HepG2 (cell line): ENCODE measurements around the gene TPBG. TPM values are rescaled to one million over a fixed set of nuclear protein-coding genes. Genes with fewer than 3 reads are reported as not detected.

Source experiments
- ATAC-seq: fragments of 200-7000 bp; cut with Tn5 transposase; 3 replicates; pipeline ENCODE4 v1.9.1; 2020; ENCODE audit warnings: mild to moderate bottlenecking, moderate library complexity
- BruUV-seq: library from RNA; stranded (reverse); fragments of 400-500 nt; replicated peaks from 2 replicates; lab custom pipeline; 2021; lab: Mats Ljungman, UMichigan
- CTCF ChIA-PET: fragments of 300-600 bp; formaldehyde crosslinking; extraction: SDS; loops from one replicate; lab custom pipeline; 2021; ENCODE audit warnings: low total read pairs, inconsistent platforms, low intra/inter-chr PET ratio; lab: Yijun Ruan, JAX
- POLR2A ChIA-PET: fragments of 350-600 bp; sonication (Branson Sonifier 250); formaldehyde crosslinking; loops from one replicate; lab custom pipeline; 2020; ENCODE audit warnings: antibody characterized with exemption, inconsistent platforms; lab: Yijun Ruan, JAX
- DNase-seq: peaks from one replicate; pipeline ENCODE4 v3.0.0-alpha.2; 2015; ENCODE audit warnings: low spot score
- FAIRE-seq: peaks from 3 replicates; lab custom pipeline; 2011; peaks lifted over from hg19 to GRCh38; lab: Jason Lieb, UNC
- H2AFZ ChIP-seq: one replicate; pipeline ENCODE4 v1.6.1; 2011; ENCODE audit warnings: low read length, inconsistent platforms
- H3K27ac ChIP-seq: fragments of 300-600 bp; 3 replicates; pipeline ENCODE4 v1.8.0; 2011; ENCODE audit warnings: mixed run types, mild to moderate bottlenecking, mixed read lengths, low read length, inconsistent platforms; ENCODE audit not compliant: insufficient read depth; ENCODE audit errors: extremely low read length
- H3K27me3 ChIP-seq, 2 experiments: fragments of 200-600 bp in 1 of 2; 2 replicates in 1 of 2; 3 replicates in 1 of 2; pipeline versions ENCODE4 v1.6.0 to v1.8.0; 2011; ENCODE audit warnings: low read length in 2 of 2, mild to moderate bottlenecking in 2 of 2, moderate library complexity in 2 of 2, inconsistent platforms in 1 of 2; ENCODE audit not compliant: insufficient read depth in 2 of 2, control insufficient read depth in 1 of 2
- H3K36me3 ChIP-seq, 2 experiments: fragments of 200-600 bp in 1 of 2; replicated peaks in 1 of 2; 2 replicates in 1 of 2; 3 replicates in 1 of 2; pipeline versions ENCODE4 v1.5.1 to v1.8.0; 2011; ENCODE audit warnings: low read length in 2 of 2, inconsistent platforms in 1 of 2; ENCODE audit not compliant: insufficient read depth in 2 of 2, control insufficient read depth in 1 of 2
- H3K4me1 ChIP-seq: 2 replicates; pipeline ENCODE4 v1.5.1; 2012; ENCODE audit warnings: low read length, inconsistent platforms; ENCODE audit not compliant: insufficient read depth
- H3K4me2 ChIP-seq: 2 replicates; pipeline ENCODE4 v1.6.0; 2011; ENCODE audit warnings: low read depth, low read length, inconsistent platforms
- H3K4me3 ChIP-seq, 3 experiments: fragments of 200-600 bp in 1 of 3; sonication (generic), shearing (Covaris generic) in 1 of 3; replicated peaks in 1 of 3; 2 replicates each; pipeline ENCODE4 v1.5.1; 2011 to 2016; ENCODE audit warnings: low read length in 3 of 3, inconsistent platforms in 2 of 3, low read depth in 2 of 3, mild to moderate bottlenecking in 2 of 3, control low read depth in 1 of 3, mixed read lengths in 1 of 3; ENCODE audit not compliant: insufficient read depth in 1 of 3
- H3K79me2 ChIP-seq: one replicate; pipeline ENCODE4 v1.6.1; 2011; ENCODE audit warnings: low read length, inconsistent platforms; ENCODE audit not compliant: insufficient read depth
- H3K9ac ChIP-seq: 2 replicates; pipeline ENCODE4 v1.6.0; 2011; ENCODE audit warnings: mild to moderate bottlenecking, low read depth, low read length, inconsistent platforms; ENCODE audit not compliant: insufficient read depth
- H3K9me3 ChIP-seq: 2 replicates; pipeline ENCODE4 v1.5.1; 2012; ENCODE audit warnings: mild to moderate bottlenecking, low read length
- H4K20me1 ChIP-seq: 2 replicates; pipeline ENCODE4 v1.6.0; 2011; ENCODE audit warnings: inconsistent platforms, mild to moderate bottlenecking, low read length, moderate library complexity; ENCODE audit not compliant: insufficient read depth
- ATAD3A ChIP-seq: sonication (generic); formaldehyde crosslinking; IDR thresholded peaks from 2 replicates; pipeline ENCODE4 v1.4.0; 2020; ENCODE audit warnings: missing genetic modification reagents
- NCOR1 ChIP-seq: fragments of 200-600 bp; sonication (generic); IDR thresholded peaks from 2 replicates; pipeline ENCODE4 v1.7.0; 2017; ENCODE audit warnings: antibody characterized with exemption, low read length, borderline replicate concordance
- NFKB2 ChIP-seq: sonication (generic); formaldehyde crosslinking; IDR thresholded peaks from 2 replicates; pipeline ENCODE4 v1.4.0; 2020; ENCODE audit warnings: missing genetic modification reagents, borderline replicate concordance
- PAX8 ChIP-seq: sonication (generic); formaldehyde crosslinking; IDR thresholded peaks from 2 replicates; pipeline ENCODE4 v1.8.0; 2022; ENCODE audit warnings: mild to moderate bottlenecking, missing genetic modification reagents, borderline replicate concordance
- ZBTB33 ChIP-seq: sonication (generic); formaldehyde crosslinking; IDR thresholded peaks from 2 replicates; pipeline ENCODE4 v1.4.0; 2020; ENCODE audit warnings: missing genetic modification reagents
- ZBTB8A ChIP-seq: sonication (generic); formaldehyde crosslinking; IDR thresholded peaks from 2 replicates; pipeline ENCODE4 v1.4.0; 2020; ENCODE audit warnings: mild to moderate bottlenecking, low read depth, missing genetic modification reagents, borderline replicate concordance
- ZNF12 ChIP-seq: sonication (generic); formaldehyde crosslinking; IDR thresholded peaks from 2 replicates; pipeline ENCODE4 v1.5.0; 2020; ENCODE audit warnings: missing genetic modification reagents
- ZNF34 ChIP-seq: sonication (generic); formaldehyde crosslinking; IDR thresholded peaks from 2 replicates; pipeline ENCODE4 v1.4.0; 2020; ENCODE audit warnings: mild to moderate bottlenecking, missing genetic modification reagents, borderline replicate concordance
- ZNF441 ChIP-seq: sonication (generic); formaldehyde crosslinking; IDR thresholded peaks from 2 replicates; pipeline ENCODE4 v1.7.0; 2021; ENCODE audit warnings: missing genetic modification reagents, borderline replicate concordance
- ZZZ3 ChIP-seq: sonication (generic); formaldehyde crosslinking; IDR thresholded peaks from 2 replicates; pipeline ENCODE4 v1.4.0; 2020; ENCODE audit warnings: missing genetic modification reagents, mild to moderate bottlenecking, borderline replicate concordance
- WGBS: methylation state at CpG from one replicate; pipeline ENCODE4 v1.1.6; 2017; ENCODE audit warnings: low lambda C conversion rate; 5-methylcytosine and 5-hydroxymethylcytosine counted together
- in situ Hi-C: cut with HindIII; loops from 2 replicates; pipeline ENCODE4 v1.10.0; 2017; ENCODE audit warnings: low pct_unique_long_range_greater_than_20kb; ENCODE audit not compliant: extremely low pct_ligation_motif_present
- intact Hi-C: fragments of 100-400 bp; cut with micrococcal nuclease; formaldehyde crosslinking; loops from one replicate; pipeline ENCODE4 v1.10.0; 2022; ENCODE audit not compliant: unreplicated experiment
- polyA plus RNA-seq, 8 experiments: library from polyadenylated mRNA; depleted of rRNA in 3 of 8; stranded (reverse) in 7 of 8; unstranded in 1 of 8; fragments of >200 nt; fragmentation: Illumina TruSeq in 4 of 8; extraction: Trizol in 4 of 8; gene quantifications; 2 replicates each; pipeline versions ENCODE4 v1.2.1 to v1.2.3, GENCODE V29; 2011 to 2016; ENCODE audit warnings: low read depth in 4 of 8, missing spikeins in 1 of 8, mixed read lengths in 1 of 8; ENCODE audit not compliant: insufficient read depth in 1 of 8
- total RNA-seq, 5 experiments: library from RNA; depleted of rRNA; stranded (reverse); fragments of >200 nt; fragmentation: Illumina TruSeq; extraction: Trizol; gene quantifications; 2 replicates each; pipeline ENCODE4 v1.2.3, GENCODE V29; 2016; ENCODE audit warnings: low read depth in 1 of 5
- TF ChIP-seq, protein P1 (sequence below): sonication (generic); formaldehyde crosslinking; IDR thresholded peaks from 2 replicates; pipeline ENCODE4 v1.4.0; 2020; ENCODE audit warnings: missing genetic modification reagents

The TPBG gene
- total and polyA plus RNA-seq, 2 of the 13 experiments (the other 11 are each of a cell fraction or from before 2014, with no cell fraction given), result 0.73 to 0.75 TPM

- Histone ChIP-seq H3K27ac (no peak overlapping the region), H3K4me1 (peaks cover 5% of the 10 kb centered on the region; the same call in 1 of the 2 replicates), H3K27me3 (peaks cover 0 to 22% of the 10 kb centered on the region in 2 experiments; a peak in 2 of 5 replicates), H4K20me1 (no peaks in the 10 kb centered on the region), H3K4me2 (no peak overlapping the region), H3K9ac (no peak overlapping the region), H2AFZ (no peak overlapping the region), H3K79me2 (no peaks in the 10 kb centered on the region), H3K4me3 (peak overlapping the region in 1 of 3 experiments; percentile 73; a peak in 1 of 6 replicates), H3K36me3 (no peaks in the 10 kb centered on the region), H3K9me3 (no peaks in the 10 kb centered on the region)
- 95% methylated on average over 53 of the region's 67 CpGs for WGBS
- no TSS peak for BruUV-seq
- no peak for DNase-seq
- ATAC-seq, result no peak
- no peak for FAIRE-seq
- ChIA-PET CTCF (no interaction called here), POLR2A (no interaction called here)
- in situ Hi-C loops (loop anchor here (10.0 kb wide), 1 partner anchor 690 kb away; no protein-coding TSS in a partner anchor), intact Hi-C loops (no loop called here)
- no peak for TF ChIP-seq NFKB2
- peak; percentile 40; the same call in 1 of the 2 replicates for TF ChIP-seq ZBTB33 (CRISPR knock-in tag)
Measured at GRCh38 chr6:82365016-82365795, 1.6 kb downstream of the TPBG start.

DNA sequence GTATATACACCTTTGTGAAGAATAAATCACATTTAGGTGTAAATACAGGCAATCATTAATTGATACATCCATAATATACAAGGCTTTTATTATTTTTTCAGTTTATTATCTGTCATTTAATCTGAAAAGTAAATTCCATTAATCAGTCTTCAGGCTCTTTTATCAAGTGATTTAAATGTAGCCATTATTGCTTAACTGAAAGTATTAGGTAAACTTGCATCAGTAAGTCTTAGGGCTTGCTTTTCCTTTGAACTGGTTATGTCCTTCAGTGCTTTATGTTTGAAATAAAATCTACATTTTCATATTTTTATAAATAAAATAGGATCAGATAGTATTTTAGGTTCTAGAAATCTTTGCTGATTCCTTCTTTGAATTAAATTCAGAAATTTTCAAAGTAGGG lies 4.1 kb downstream of the TPBG start:
- Histone ChIP-seq H3K4me3 (no peak overlapping the region), H3K4me1 (peaks cover 5% of the 10 kb centered on the region; the same call in 1 of the 2 replicates), H4K20me1 (no peaks in the 10 kb centered on the region), H3K27me3 (peaks cover 0 to 18% of the 10 kb centered on the region in 2 experiments; a peak in 2 of 5 replicates), H3K79me2 (no peaks in the 10 kb centered on the region), H3K9ac (no peak overlapping the region), H2AFZ (no peak overlapping the region), H3K27ac (no peak overlapping the region), H3K4me2 (no peak overlapping the region), H3K9me3 (no peaks in the 10 kb centered on the region), H3K36me3 (no peaks in the 10 kb centered on the region)
- no peak for DNase-seq
- ChIA-PET CTCF (no interaction called here), POLR2A (no interaction called here)
- in situ Hi-C loops, result loop anchor here (10.0 kb wide), 1 partner anchor 687 kb away; no protein-coding TSS in a partner anchor
- intact Hi-C loops, result no loop called here
- ATAC-seq, result no peak
- TF ChIP-seq, protein P1, sequence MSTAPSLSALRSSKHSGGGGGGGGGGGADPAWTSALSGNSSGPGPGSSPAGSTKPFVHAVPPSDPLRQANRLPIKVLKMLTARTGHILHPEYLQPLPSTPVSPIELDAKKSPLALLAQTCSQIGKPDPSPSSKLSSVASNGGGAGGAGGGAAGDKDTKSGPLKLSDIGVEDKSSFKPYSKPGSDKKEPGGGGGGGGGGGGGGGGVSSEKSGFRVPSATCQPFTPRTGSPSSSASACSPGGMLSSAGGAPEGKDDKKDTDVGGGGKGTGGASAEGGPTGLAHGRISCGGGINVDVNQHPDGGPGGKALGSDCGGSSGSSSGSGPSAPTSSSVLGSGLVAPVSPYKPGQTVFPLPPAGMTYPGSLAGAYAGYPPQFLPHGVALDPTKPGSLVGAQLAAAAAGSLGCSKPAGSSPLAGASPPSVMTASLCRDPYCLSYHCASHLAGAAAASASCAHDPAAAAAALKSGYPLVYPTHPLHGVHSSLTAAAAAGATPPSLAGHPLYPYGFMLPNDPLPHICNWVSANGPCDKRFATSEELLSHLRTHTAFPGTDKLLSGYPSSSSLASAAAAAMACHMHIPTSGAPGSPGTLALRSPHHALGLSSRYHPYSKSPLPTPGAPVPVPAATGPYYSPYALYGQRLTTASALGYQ, result no peak
- TF ChIP-seq ATAD3A (CRISPR knock-in tag) (no peak), ZBTB8A (CRISPR knock-in tag) (no peak), ZNF12 (CRISPR knock-in tag) (no peak), PAX8 (no peak), NCOR1 (no peak), ZNF34 (CRISPR knock-in tag) (no peak), ZNF441 (no peak), ZZZ3 (CRISPR knock-in tag) (no peak)
- BruUV-seq, result no TSS peak
- no peak for FAIRE-seq
